MM.1S (cell line): ENCODE data around the gene METTL21A.

ENCODE experiments used
- DNase-seq: peaks from one replicate; pipeline ENCODE4 v3.0.0-alpha.2; 2015
- H2AFZ ChIP-seq: fragments of 300-600 bp; sonication (generic); 2 replicates; pipeline ENCODE4 v1.6.0; 2016; ENCODE audit warnings: antibody characterized with exemption, low read length
- H3F3A ChIP-seq: fragments of 300-600 bp; sonication (generic); 2 replicates; pipeline ENCODE4 v1.6.1; 2016; ENCODE audit warnings: mild to moderate bottlenecking, antibody characterized with exemption, low read length, moderate library complexity, mixed read lengths; ENCODE audit not compliant: insufficient read depth
- H3K27ac ChIP-seq: fragments of 300-600 bp; sonication (generic); 2 replicates; pipeline ENCODE4 v1.5.1; 2016; ENCODE audit warnings: mild to moderate bottlenecking, low read length
- H3K27me3 ChIP-seq: fragments of 300-600 bp; sonication (generic); replicated peaks from 2 replicates; pipeline ENCODE4 v1.6.0; 2016; ENCODE audit warnings: low read length; ENCODE audit not compliant: insufficient read depth
- H3K36me3 ChIP-seq: fragments of 300-600 bp; sonication (generic); replicated peaks from 2 replicates; pipeline ENCODE4 v1.6.1; 2016; ENCODE audit warnings: mild to moderate bottlenecking, low read length, mixed read lengths; ENCODE audit not compliant: insufficient read depth
- H3K4me1 ChIP-seq: fragments of 300-600 bp; sonication (generic); 2 replicates; pipeline ENCODE4 v1.6.1; 2016; ENCODE audit warnings: low read length, mixed read lengths
- H3K4me2 ChIP-seq: fragments of 300-600 bp; sonication (generic); 2 replicates; pipeline ENCODE4 v1.6.0; 2016; ENCODE audit warnings: low read depth, low read length
- H3K4me3 ChIP-seq: fragments of 300-600 bp; sonication (generic); 2 replicates; pipeline ENCODE4 v1.5.1; 2016; ENCODE audit warnings: low read length, mixed read lengths
- H3K79me2 ChIP-seq: fragments of 300-600 bp; sonication (generic); 2 replicates; pipeline ENCODE4 v1.6.1; 2016; ENCODE audit warnings: mixed run types, low read length, mixed read lengths
- H3K9ac ChIP-seq: fragments of 300-600 bp; sonication (generic); 2 replicates; pipeline ENCODE4 v1.6.1; 2016; ENCODE audit warnings: low read length, mixed read lengths
- H3K9me2 ChIP-seq: fragments of 300-600 bp; sonication (generic); replicated peaks from 2 replicates; pipeline ENCODE4 v1.6.1; 2016; ENCODE audit warnings: mild to moderate bottlenecking, low read length, mixed read lengths; ENCODE audit not compliant: insufficient read depth
- H3K9me3 ChIP-seq: fragments of 300-600 bp; sonication (generic); replicated peaks from 2 replicates; pipeline ENCODE4 v1.6.1; 2016; ENCODE audit warnings: mild to moderate bottlenecking, low read length, mixed read lengths; ENCODE audit not compliant: insufficient read depth
- H4K20me1 ChIP-seq: fragments of 300-600 bp; sonication (generic); 2 replicates; pipeline ENCODE4 v1.6.1; 2016; ENCODE audit warnings: mild to moderate bottlenecking, low read length, moderate library complexity, mixed read lengths; ENCODE audit not compliant: insufficient read depth
- CTCF ChIP-seq: fragments of 300-600 bp; sonication (generic); IDR thresholded peaks from 2 replicates; pipeline ENCODE4 v1.5.1; 2016; ENCODE audit warnings: antibody characterized with exemption, low read length, mixed read lengths
- EZH2 ChIP-seq: fragments of 300-600 bp; sonication (generic); optimal IDR thresholded peaks from 2 replicates; pipeline ENCODE3; 2017; ENCODE audit warnings: low read depth, mild to moderate bottlenecking, antibody characterized with exemption, low read length, mixed read lengths
- EZH2phosphoT487 ChIP-seq: fragments of 300-600 bp; sonication (generic); IDR thresholded peaks from 2 replicates; pipeline ENCODE4 v1.6.1; 2018; ENCODE audit warnings: antibody characterized with exemption, low read length

METTL21A gene

GRCh38 chr2:207601774-207602173, 23.4 kb downstream of the METTL21A start:
- Histone ChIP-seq H3K79me2 (no peaks in the 10 kb centered on the region), H3K27me3 (no peaks in the 10 kb centered on the region), H3F3A (no peaks in the 10 kb centered on the region), H3K27ac (no peak overlapping the region), H3K36me3 (no peaks in the 10 kb centered on the region; the same call in 1 of the 2 replicates), H3K4me1 (no peaks in the 10 kb centered on the region), H2AFZ (no peak overlapping the region), H3K4me3 (no peak overlapping the region), H3K9ac (no peak overlapping the region), H3K9me3 (no peaks in the 10 kb centered on the region), H3K9me2 (no peaks in the 10 kb centered on the region), H3K4me2 (no peak overlapping the region), H4K20me1 (no peaks in the 10 kb centered on the region)
- DNase-seq: no peak
- TF ChIP-seq EZH2phosphoT487: no peak
- TF ChIP-seq CTCF: no peak
- no peak for TF ChIP-seq EZH2

GRCh38 chr2:207600231-207600630, 25.0 kb downstream of the METTL21A start:
- no peaks in the 10 kb centered on the region for H3K9me2 ChIP-seq
- peaks cover 5% of the 10 kb centered on the region; the same call in 1 of the 2 replicates for H3K79me2 ChIP-seq
- no peak for TF ChIP-seq EZH2
- TF ChIP-seq CTCF: no peak
- no peak for TF ChIP-seq EZH2phosphoT487
- no peaks in the 10 kb centered on the region for H3K4me1 ChIP-seq
- no peak overlapping the region for H3K4me3 ChIP-seq
- no peak overlapping the region for H3K4me2 ChIP-seq
- H2AFZ ChIP-seq: no peak overlapping the region
- H3K27me3 ChIP-seq: no peaks in the 10 kb centered on the region
- H3K9ac ChIP-seq: no peak overlapping the region
- H3K9me3 ChIP-seq: no peaks in the 10 kb centered on the region
- no peak for DNase-seq
- H3K27ac ChIP-seq: no peak overlapping the region
- no peaks in the 10 kb centered on the region for H3F3A ChIP-seq
- H3K36me3 ChIP-seq: no peaks in the 10 kb centered on the region; the same call in 1 of the 2 replicates
- no peaks in the 10 kb centered on the region for H4K20me1 ChIP-seq

- H3K9me3 ChIP-seq: no peaks in the 10 kb centered on the region
- H3K79me2 ChIP-seq: peaks cover 5% of the 10 kb centered on the region; the same call in 1 of the 2 replicates
- H3K9me2 ChIP-seq: no peaks in the 10 kb centered on the region
- no peaks in the 10 kb centered on the region for H3F3A ChIP-seq
- H2AFZ ChIP-seq: no peak overlapping the region
- H3K4me1 ChIP-seq: no peaks in the 10 kb centered on the region
- TF ChIP-seq EZH2phosphoT487 (no peak), CTCF (no peak), EZH2 (no peak)
- H3K9ac ChIP-seq: no peak overlapping the region
- H3K27ac ChIP-seq: no peak overlapping the region
- H4K20me1 ChIP-seq: no peaks in the 10 kb centered on the region
- no peak for DNase-seq
- no peaks in the 10 kb centered on the region; the same call in 1 of the 2 replicates for H3K36me3 ChIP-seq
- H3K4me3 ChIP-seq: no peak overlapping the region
- H3K27me3 ChIP-seq: no peaks in the 10 kb centered on the region
- no peak overlapping the region for H3K4me2 ChIP-seq
Observed at GRCh38 chr2:207599636-207600035, 25.6 kb downstream of the METTL21A start.
